ENCODE data around the gene FETUB. TPM values are rescaled to one million over a fixed set of nuclear protein-coding genes. Genes with fewer than 3 reads are reported as not detected.
"Not testable (repeated sequence)": the region's sequence is repeated elsewhere in the genome, so short reads cannot be mapped to it uniquely, and the experiment has no call there.

Gene FETUB
- total RNA-seq, 1 donor, result not detected

DNA sequence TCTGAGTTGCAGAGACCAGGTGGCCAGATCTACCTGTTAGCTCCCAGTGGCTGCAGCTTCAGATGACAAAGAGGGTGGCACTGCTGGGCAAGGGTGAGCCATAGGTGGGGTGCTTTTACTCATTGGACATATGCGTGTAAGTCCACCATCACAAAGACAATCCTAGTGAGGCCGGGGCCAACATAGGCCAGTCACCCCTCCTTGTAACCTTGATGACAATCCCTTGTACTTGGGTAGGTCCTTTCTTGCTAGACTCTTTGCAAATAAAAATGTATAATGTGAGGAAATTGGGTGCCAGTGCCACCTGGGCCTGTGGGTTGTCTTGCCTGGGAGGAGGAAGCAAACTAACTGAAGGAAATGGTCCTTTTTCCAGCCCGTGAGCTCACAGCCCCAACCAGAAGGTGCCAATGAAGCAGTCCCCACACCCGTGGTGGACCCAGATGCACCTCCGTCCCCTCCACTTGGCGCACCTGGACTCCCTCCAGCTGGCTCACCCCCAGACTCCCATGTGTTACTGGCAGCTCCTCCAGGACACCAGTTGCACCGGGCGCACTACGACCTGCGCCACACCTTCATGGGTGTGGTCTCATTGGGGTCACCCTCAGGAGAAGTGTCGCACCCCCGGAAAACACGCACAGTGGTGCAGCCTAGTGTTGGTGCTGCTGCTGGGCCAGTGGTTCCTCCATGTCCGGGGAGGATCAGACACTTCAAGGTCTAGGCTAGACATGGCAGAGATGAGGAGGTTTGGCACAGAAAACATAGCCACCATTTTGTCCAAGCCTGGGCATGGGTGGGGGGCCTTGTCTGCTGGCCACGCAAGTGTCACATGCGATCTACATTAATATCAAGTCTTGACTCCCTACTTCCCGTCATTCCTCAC, 19.7 kb upstream of the FETUB start:
- peaks cover 9% of the 10 kb centered on the region for H3K4me1 ChIP-seq (ENCODE audit: insufficient read depth, low read length)
- H3K27me3 ChIP-seq (ENCODE audit: insufficient read depth, low read length), result peaks cover 14% of the 10 kb centered on the region
- H3K4me3 ChIP-seq (ENCODE audit: low read length), result no peak overlapping the region
- no peaks in the 10 kb centered on the region for H3K9me3 ChIP-seq (ENCODE audit: low read depth, low read length)

DNA sequence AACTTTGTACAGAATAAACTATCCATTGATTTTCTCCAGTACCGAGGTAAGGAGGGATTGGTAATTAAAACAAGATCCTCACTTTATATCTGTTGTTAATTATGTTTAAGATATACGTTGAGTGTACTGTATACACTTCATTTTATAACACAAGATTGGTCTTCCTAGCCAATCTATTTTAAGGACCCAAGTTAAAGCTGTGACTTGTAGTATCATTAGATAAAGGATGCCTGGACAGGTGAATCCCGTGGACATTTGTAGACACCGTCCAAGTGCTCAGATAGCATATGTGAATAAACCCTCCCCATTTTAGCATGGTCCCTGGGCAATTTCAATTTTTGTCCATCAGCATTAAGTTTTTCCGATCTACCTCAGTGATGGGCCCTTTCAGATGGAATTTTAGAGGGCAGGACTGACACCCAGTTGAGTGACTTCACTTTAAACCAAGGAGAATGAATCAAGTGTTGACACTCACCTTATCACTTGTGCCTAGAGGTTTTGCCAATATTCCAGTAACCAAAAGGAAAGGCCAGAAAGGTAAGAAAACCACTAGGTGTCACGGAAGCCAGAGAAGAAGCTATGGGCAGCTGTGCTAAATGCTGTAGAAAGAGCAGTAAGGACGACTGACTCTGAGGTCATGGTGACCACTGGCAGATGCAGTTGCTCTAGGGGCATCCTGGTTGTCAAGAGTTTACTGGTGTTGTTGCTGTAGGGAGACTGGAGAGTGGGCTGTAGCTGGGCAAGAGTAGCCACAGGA, 18.1 kb upstream of the FETUB start:
- peaks cover 16% of the 10 kb centered on the region for H3K27me3 ChIP-seq (ENCODE audit: insufficient read depth, low read length)
- H3K9me3 ChIP-seq (ENCODE audit: low read depth, low read length), result no peaks in the 10 kb centered on the region
- H3K4me3 ChIP-seq (ENCODE audit: low read length), result no peak overlapping the region
- peaks cover 5% of the 10 kb centered on the region for H3K4me1 ChIP-seq (ENCODE audit: insufficient read depth, low read length)

DNA sequence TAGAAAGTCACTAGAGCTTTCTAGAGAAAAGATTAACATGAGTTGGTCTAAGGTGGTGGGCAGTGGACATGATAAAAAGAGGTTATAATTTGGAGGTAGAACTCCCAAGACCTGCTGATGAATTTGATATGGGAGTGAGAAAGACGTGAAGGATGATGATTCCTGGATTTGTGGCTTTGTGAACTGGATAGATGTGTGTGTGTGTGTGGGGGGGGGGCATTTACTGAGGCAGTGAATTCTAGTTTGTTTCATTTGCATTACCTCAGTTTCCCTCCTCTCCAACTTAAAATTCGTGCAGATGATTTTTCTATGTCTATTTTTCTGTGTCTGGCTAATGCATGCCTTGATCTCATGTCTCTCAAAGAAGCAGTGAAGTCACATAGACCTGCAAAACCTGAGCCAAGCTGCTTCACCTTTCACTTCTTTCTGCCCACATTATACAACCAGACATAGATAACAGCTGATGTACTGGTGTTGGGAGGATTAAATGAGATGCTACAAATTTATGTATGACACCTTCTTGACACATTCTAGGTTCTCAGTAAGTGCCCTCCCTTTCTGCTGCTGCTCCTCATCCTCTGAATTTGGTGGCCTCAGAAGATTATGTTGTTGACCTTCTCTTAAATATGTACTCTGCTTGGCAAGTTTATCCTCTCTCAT, 17.4 kb upstream of the FETUB start:
- H3K9me3 ChIP-seq (ENCODE audit: low read depth, low read length), result no peaks in the 10 kb centered on the region

DNA sequence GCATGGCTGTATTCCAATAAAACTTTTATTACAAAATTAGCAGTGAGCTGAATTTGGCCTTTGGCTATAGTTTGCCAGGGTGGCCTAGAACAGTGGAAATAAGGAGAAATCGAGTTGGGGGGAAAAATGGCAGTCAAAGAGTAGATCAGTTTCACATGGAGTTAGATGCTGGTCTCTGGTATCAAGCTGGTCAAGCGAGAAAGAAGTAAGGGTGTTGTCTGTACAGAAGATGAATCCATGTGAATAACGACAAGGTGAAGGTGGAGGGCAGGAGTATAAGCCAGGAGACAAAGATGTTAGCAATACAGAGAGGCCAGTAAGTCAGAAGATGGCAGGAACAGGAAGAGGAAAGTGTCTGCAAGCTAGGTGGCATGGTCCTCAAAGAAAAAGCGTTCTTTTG, 15.6 kb upstream of the FETUB start:
- Histone ChIP-seq H3K9me3 (ENCODE audit: low read depth, low read length) (no peaks in the 10 kb centered on the region), H3K4me1 (ENCODE audit: insufficient read depth, low read length) (no peaks in the 10 kb centered on the region), H3K4me3 (ENCODE audit: low read length) (no peak overlapping the region), H3K27me3 (ENCODE audit: insufficient read depth, low read length) (peaks cover 4% of the 10 kb centered on the region)

More for the DNA sequence above, 17.4 kb upstream of the FETUB start:
- no peaks in the 10 kb centered on the region for H3K4me1 ChIP-seq (ENCODE audit: insufficient read depth, low read length)
- no peak overlapping the region for H3K4me3 ChIP-seq (ENCODE audit: low read length)
- H3K27me3 ChIP-seq (ENCODE audit: insufficient read depth, low read length), result peaks cover 12% of the 10 kb centered on the region

DNA sequence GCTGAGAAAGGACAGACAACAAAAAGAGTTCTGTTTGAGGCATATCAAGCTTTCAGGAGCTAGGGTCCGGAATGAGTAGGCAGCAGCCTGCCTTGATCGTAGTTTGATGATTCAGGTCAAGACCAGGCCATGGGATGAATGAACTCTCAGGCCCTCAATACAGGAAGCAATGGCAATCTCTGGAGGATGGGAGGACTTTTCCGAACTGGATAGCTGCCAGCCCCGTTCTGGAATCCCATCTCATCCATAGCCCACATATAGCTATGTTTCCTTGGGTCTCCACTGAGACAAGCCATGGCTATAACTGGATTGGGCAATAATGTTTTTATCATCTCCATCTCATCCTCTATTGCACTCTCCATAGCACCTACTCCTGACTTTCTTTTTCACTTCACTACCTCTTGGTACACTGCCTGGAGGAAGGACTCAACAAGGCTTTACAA, 14.6 kb upstream of the FETUB start:
- no peaks in the 10 kb centered on the region for H3K9me3 ChIP-seq (ENCODE audit: low read depth, low read length)
- H3K4me3 ChIP-seq (ENCODE audit: low read length), result no peak overlapping the region
- H3K27me3 ChIP-seq (ENCODE audit: insufficient read depth, low read length), result peaks cover 4% of the 10 kb centered on the region

DNA sequence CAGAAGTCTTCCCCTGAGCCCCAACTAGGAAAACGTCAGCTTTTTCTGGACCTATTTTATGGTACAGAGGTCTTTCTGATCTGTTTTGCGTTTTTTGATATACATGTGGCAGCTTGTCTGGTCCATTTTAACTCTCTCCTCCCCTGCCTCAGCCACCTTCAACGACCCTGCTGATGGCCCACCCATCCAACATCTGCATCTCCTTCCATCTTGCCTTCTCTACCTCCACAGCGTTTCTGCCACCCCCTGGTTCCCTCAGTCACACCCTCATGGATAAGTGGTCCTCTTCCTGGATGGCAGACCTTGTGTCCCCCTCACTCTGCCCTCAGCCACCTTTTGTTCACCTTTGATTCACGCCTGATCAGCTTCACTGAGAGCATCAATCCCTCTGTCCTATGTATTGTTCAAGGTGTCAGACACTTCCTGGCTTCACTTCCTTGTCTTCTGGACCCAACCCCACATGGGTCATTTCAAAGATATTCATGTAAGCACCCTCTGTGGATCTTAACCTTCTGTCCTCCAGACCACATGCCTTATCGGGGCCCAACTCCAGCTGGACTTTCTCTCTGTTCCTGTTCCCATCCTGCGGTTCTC, 13.8 kb upstream of the FETUB start:
- Histone ChIP-seq H3K4me1 (ENCODE audit: insufficient read depth, low read length) (no peaks in the 10 kb centered on the region), H3K9me3 (ENCODE audit: low read depth, low read length) (no peaks in the 10 kb centered on the region), H3K27me3 (ENCODE audit: insufficient read depth, low read length) (peaks cover 4% of the 10 kb centered on the region), H3K4me3 (ENCODE audit: low read length) (no peak overlapping the region)

More for the DNA sequence above, 14.6 kb upstream of the FETUB start:
- H3K4me1 ChIP-seq (ENCODE audit: insufficient read depth, low read length), result no peaks in the 10 kb centered on the region

DNA sequence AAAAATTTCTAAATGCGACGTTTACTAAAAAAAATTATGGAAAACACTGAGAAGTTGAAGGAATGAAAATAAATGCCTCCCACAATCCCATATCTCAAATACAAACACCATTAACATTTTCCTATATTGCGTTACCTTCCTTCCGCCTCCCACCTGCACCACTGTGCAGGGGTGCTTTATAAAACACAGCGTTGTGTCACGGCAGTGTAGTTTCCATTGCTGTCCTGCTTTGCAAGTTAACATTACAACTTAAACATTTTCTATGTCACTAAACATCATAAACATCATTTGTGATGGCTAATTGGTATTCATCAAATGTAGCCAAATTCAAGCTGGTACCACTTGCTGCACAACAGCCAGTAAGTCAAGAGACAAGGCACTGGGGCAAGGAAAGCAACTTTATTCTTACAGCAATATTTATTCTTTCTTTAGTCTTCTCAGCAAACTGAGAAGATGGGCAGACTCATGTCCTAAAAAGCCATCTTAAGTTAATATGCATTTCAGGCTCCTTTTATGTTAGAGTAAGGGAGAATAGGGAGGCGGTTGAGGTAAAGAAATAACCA, 12.3 kb upstream of the FETUB start:
- no peak overlapping the region for H3K4me3 ChIP-seq (ENCODE audit: low read length)
- H3K27me3 ChIP-seq (ENCODE audit: insufficient read depth, low read length), result peaks cover 4% of the 10 kb centered on the region
- H3K4me1 ChIP-seq (ENCODE audit: insufficient read depth, low read length), result no peaks in the 10 kb centered on the region
- no peaks in the 10 kb centered on the region for H3K9me3 ChIP-seq (ENCODE audit: low read depth, low read length)

DNA sequence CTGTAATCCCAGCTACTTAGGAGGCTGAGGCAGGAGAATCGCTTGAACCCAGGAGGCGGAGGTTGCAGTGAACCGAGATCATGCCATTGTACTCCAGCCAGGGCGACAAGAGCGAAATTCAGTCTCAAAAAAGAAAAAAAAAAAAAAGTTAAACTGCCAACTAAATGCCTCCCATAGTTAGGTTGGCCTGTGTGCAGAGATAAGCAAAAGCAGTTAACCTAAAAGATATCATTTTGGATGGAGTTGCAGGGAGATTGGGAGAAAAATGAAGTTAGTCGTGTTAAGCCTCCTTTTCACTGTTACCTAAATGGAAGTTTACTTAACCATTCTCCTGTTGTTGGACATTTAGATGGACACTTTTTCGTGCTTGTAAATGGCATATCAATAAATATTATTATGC, 11.4 kb upstream of the FETUB start:
- Histone ChIP-seq H3K4me3 (ENCODE audit: low read length) (no peak overlapping the region), H3K9me3 (ENCODE audit: low read depth, low read length) (no peaks in the 10 kb centered on the region), H3K4me1 (ENCODE audit: insufficient read depth, low read length) (no peaks in the 10 kb centered on the region), H3K27me3 (ENCODE audit: insufficient read depth, low read length) (peaks cover 4% of the 10 kb centered on the region)

DNA sequence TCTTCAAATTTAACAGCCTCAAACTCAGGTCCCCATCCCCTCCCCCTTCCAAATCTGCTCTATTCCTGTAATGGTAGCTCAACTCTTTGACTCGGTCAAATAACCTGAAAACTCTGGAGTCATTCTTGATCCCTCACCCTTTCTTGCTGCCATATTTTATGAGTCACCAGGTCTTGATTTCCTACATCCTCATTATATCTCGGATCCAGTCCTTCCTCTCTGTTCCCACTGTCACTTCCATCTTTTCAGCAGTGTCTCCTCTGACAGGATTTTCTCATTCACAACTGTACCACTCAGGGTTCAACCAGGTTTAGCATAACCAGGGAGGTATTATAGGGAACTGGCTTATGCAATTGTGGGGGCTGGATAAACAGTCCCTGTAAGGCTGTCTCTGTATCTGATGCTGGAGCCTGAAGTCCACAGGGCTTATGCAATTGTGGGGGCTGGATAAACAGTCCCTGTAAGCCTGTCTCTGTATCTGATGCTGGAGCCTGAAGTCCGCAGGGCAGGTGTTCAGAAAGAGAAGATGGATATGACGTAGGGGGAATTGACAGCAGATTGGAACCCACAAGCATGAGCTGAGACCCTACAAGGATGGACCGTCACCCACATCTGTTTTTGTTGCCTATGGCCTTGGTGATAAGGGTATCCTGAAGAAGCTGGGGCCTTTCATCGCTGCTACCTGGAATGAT, 9.1 kb upstream of the FETUB start:
- H3K4me3 ChIP-seq (ENCODE audit: low read length), result no peak overlapping the region
- peaks cover 4% of the 10 kb centered on the region for H3K27me3 ChIP-seq (ENCODE audit: insufficient read depth, low read length)
- H3K9me3 ChIP-seq (ENCODE audit: low read depth, low read length), result no peaks in the 10 kb centered on the region
- no peaks in the 10 kb centered on the region for H3K4me1 ChIP-seq (ENCODE audit: insufficient read depth, low read length)

DNA sequence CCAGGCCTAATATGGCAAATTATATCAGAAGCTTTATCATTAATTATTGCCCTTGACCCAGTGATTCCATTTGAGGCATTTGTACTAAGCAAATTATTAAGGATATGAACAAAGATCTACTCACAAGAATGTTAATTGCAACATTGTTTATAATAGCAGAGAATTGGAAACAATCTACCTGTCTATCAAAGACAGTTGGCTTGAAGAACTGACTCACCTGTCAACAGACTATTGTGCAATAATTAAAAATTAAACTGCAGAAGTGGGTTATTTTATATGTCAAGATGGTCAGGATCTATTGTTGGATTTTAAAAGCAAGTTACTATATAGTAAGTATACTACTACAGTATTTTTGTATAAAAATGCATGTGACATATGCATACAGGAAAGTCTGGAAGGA, 6.7 kb upstream of the FETUB start:
- Histone ChIP-seq H3K27me3 (ENCODE audit: insufficient read depth, low read length) (peaks cover 3% of the 10 kb centered on the region), H3K4me1 (ENCODE audit: insufficient read depth, low read length) (no peaks in the 10 kb centered on the region), H3K4me3 (ENCODE audit: low read length) (no peak overlapping the region), H3K9me3 (ENCODE audit: low read depth, low read length) (no peaks in the 10 kb centered on the region)

DNA sequence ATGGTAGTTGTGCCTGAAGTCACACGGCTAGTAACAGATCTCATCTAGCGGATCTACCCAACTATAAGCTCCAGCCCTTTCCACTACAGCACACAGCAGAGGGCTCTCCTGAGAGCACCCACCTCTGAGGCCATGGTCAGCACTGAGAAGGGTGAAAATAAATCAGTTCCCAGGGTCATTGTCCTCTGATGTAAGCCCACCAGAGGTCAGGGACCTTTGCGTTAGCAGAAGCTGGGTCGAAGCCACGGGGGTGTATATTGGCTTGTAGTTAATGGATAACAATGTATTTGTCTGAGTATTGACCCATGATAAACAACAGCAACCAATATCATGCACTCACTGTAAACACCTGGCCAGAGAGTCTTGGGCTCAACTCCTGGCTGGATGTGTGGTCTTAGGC, 6.0 kb upstream of the FETUB start:
- not testable (repeated sequence) for H3K27me3 ChIP-seq (ENCODE audit: insufficient read depth, low read length); H3K4me3 ChIP-seq (ENCODE audit: low read length); H3K9me3 ChIP-seq (ENCODE audit: low read depth, low read length); H3K4me1 ChIP-seq (ENCODE audit: insufficient read depth, low read length)

DNA sequence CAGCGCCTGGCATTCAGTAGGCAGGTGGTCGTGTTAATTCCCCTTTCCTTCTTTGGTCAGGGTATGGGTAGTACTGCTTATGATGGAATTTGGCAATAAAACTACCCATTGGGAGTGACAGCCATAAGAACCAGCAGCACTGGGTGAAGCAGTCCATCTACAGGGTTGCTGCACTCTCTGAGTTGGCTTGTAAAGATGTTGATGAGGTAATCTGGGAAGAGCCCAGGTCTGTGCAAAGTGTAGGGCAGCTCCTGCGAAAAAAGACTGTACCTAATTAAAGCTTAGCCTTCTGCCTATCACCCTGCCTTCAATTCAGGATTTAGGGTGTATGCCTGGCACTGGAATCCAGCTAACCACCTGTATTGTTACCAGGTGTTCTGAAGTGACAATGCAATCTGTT, 4.7 kb upstream of the FETUB start:
- H3K9me3 ChIP-seq (ENCODE audit: low read depth, low read length), result no peaks in the 10 kb centered on the region
- H3K27me3 ChIP-seq (ENCODE audit: insufficient read depth, low read length), result peaks cover 3% of the 10 kb centered on the region
- no peaks in the 10 kb centered on the region for H3K4me1 ChIP-seq (ENCODE audit: insufficient read depth, low read length)
- H3K4me3 ChIP-seq (ENCODE audit: low read length), result no peak overlapping the region

DNA sequence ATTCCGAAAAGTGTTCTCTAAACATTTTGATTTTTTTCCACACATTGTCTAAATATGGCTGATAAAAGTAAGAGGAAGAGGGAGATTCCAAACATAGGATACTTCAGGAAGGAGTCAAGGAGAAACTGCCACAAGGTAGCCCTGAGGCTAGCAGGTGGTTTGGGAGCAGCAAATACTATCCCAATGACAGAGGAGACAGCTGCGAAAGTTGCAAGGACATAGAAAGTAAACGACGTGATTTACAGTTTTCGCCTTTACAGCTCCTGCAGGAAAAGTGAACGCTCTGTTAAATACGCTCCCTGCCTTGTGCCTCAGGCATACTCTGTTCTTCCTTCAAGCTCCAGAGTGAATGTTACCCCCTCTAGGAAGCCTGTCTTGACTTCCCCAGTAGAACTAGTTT, 3.7 kb upstream of the FETUB start:
- no peak overlapping the region for H3K4me3 ChIP-seq (ENCODE audit: low read length)
- H3K27me3 ChIP-seq (ENCODE audit: insufficient read depth, low read length), result peaks cover 6% of the 10 kb centered on the region
- no peaks in the 10 kb centered on the region for H3K9me3 ChIP-seq (ENCODE audit: low read depth, low read length)
- H3K4me1 ChIP-seq (ENCODE audit: insufficient read depth, low read length), result no peaks in the 10 kb centered on the region

DNA sequence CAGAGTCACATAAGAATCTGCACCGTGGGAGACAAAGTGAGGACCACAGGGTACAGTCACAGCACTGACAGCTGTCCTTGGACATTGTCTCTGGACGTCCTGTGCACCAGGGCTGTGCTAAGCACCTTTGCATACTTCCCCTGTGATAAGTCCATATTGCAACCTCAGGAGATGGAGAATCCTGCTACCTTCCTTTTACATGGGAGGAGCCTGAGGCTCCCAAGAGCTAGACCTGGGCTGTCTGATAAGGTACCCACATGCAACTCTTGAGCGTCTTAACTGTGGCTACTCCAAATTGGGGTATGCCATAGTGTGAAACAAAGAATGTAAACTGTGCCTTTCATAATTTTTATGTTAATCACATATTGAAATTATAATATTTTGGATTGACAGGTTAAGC, 2.5 kb upstream of the FETUB start:
- H3K4me1 ChIP-seq (ENCODE audit: insufficient read depth, low read length), result no peaks in the 10 kb centered on the region
- no peaks in the 10 kb centered on the region for H3K9me3 ChIP-seq (ENCODE audit: low read depth, low read length)
- H3K4me3 ChIP-seq (ENCODE audit: low read length), result no peak overlapping the region
- H3K27me3 ChIP-seq (ENCODE audit: insufficient read depth, low read length), result peaks cover 6% of the 10 kb centered on the region

All from mononuclear cell (primary cell).